GM19193 (cell line): ENCODE data around the gene FRMPD2.

Experiments
- POLR2A ChIP-seq: IDR thresholded peaks from 4 replicates; pipeline ENCODE4 v1.6.1; 2011; ENCODE audit not compliant: insufficient read depth, insufficient read length; ENCODE audit errors: extremely low read depth

Gene FRMPD2

GRCh38 chr10:48271047-48271730, 3.3 kb downstream of the FRMPD2 start:
- no peak for TF ChIP-seq POLR2A

DNA sequence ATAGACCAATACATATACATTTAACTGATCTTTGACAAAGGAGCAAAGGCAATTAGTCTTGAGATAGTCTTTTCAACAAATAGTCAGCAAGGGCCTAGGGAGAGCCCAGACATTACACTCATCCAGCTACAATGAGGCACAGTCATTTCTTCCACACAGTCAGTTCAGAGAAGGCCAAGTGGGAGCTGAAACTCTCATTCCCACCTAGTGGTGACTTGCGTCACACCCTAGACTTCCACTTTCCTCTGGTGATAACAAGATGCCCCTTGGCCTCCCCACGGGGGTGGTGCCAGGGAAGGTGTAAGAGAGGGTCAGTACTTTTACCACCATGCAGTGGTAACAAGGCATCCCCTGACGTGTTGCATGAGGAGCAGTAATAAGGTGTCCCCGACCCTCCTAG, 8.0 kb downstream of the FRMPD2 start:
- no peak for TF ChIP-seq POLR2A

DNA sequence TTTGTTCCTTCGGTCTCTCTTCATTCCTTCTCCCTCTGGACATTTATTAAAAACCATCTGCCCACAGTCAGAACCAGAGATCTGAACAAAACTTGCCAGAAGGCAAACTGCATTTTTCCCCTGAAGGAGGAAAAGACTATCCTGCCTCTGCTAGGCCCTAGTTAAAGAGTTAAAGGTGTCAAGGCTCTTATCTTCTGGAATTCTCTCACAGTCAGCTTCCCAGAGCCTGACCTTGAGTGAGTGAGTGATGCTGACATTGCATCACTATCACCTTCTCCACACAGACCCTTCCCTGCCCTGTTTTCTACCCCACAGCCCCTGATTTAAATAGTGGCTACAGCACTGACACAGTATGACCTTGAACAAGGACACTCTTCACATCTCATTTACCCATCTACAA, 16.4 kb downstream of the FRMPD2 start:
- TF ChIP-seq POLR2A = no peak

DNA sequence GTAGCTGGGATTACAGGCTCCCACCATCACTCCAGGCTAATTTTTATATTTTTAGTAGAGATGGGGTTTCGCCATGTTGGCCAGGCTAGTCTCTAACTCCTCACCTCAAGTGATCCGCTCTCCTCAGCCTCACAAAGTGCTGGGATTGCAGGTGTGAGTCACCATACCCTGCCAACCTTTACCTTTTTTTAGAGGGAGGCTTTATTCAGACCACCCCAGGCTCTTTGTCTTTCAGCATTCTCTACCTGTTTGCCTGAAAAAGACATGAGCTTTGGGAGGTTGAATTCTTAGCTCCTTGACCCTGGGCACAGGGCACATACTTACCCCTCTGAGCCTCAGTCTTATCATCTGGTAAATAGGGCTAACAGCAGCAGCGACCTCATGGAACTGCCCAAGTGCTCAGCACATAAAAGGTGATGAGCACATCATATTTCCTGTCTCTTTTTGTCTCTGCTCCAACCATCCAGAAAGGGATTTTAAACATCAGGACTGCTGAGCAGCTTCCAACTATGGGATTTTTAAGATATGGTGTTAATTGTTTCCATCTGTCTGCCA, 17.0 kb downstream of the FRMPD2 start:
- no peak for TF ChIP-seq POLR2A

- no peak for TF ChIP-seq POLR2A
These were observed 18.8 kb downstream of the FRMPD2 start for GRCh38 chr10:48255722-48256121.

- no peak for TF ChIP-seq POLR2A
These were observed 19.6 kb downstream of the FRMPD2 start for GRCh38 chr10:48254750-48255512.

GRCh38 chr10:48253970-48254657, 20.4 kb downstream of the FRMPD2 start:
- TF ChIP-seq POLR2A = no peak

- no peak for TF ChIP-seq POLR2A
These were observed 22.2 kb downstream of the FRMPD2 start for GRCh38 chr10:48252354-48252650.

- TF ChIP-seq POLR2A = no peak
These were observed 22.8 kb downstream of the FRMPD2 start for GRCh38 chr10:48251525-48252353.

GRCh38 chr10:48251152-48251524, 23.4 kb downstream of the FRMPD2 start:
- TF ChIP-seq POLR2A = no peak

GRCh38 chr10:48249763-48250351, 24.6 kb downstream of the FRMPD2 start:
- TF ChIP-seq POLR2A = no peak

DNA sequence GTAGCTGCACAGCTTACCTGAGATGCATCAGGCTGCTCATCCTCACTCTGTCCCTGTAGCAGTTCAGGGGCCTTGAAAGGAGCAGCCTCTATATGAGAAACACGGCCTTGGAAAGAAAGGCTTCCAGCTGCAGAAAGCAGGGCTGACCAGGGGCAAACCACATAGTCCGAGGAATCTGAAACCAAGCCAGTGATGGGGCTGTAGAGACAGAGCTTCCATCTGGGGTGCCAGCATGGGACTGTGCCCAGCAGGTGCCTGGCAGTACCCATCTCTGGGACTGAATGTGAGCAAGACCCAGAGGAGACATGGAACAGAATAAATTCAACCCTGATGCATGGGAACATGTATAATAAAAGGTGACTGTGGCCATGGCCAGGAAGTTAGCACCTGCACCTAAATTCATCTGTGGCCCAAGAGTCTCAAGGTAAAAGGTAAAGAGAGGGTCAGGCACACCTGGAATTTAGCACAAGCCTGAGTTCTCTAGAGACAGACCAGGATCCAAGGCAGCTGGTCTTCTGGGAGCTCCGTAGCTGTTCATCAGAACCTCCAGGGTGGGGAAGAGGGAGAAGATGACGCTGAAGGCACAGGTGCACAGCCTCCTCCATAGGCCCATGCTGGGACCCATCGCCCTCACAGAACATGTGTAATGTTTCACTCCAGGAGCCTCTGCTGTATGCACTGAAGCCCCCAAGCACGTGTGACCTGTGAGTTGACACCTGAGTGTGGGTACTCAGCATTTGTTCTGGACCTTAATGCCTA, 25.3 kb downstream of the FRMPD2 start:
- no peak for TF ChIP-seq POLR2A

- no peak for TF ChIP-seq POLR2A
These were observed 26.0 kb downstream of the FRMPD2 start for GRCh38 chr10:48248462-48248861.

- TF ChIP-seq POLR2A = no peak
These were observed 26.8 kb downstream of the FRMPD2 start for GRCh38 chr10:48247680-48248079.
